CD4-positive, alpha-beta T cell treated with Interleukin-10 for 1 hour (primary cell): ENCODE measurements around the gene CFAP77.

ENCODE experiments used
- DNase-seq: peaks from one replicate; pipeline ENCODE4 v3.0.0-alpha.2; 2020

CFAP77 gene

GRCh38 chr9:132584601-132585560 lies 174.9 kb downstream of the CFAP77 start:
- no peak for DNase-seq

DNA sequence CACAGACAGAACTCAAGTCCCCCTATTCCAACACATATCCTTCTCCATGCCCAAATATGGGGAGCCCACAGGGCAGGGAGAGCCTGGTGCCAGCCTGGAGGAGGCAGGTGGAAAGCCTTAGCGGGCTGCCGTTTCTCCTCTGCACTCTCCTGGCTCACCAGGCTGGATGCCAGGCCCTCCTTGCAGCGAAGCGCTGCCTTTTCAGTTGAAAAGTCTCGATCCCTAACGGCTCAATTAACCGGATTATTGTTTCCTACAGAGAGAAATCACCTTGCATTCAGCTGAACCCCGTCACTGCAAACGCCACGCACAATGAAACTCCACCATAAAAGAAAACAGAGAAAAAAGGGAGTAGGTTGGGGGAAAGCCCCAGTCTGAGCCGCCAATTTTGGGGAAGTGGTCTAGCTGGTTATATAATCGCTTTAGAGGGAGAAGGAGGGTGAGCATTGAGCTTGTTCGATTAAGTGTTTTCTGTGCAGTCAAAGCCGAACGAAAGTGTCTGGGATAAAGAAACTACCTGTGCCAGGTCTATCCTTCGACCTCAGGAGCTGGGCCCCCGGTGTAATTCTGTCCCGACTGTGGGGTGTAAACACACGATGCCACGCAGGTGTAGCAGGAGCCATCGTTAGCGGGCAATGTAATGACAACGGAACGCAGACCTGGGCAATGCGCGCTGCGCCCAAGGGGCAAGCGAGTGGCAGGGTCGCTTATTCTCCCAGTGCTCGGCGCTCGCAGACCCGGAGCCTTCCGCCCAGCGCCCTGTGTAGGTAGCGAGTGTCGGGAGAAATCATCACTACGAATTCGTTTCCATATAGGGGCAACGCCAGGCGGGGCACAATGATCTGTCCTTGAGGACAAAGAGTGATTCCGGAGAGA lies 176.2 kb downstream of the CFAP77 start:
- DNase-seq, result peak; percentile 3

DNA sequence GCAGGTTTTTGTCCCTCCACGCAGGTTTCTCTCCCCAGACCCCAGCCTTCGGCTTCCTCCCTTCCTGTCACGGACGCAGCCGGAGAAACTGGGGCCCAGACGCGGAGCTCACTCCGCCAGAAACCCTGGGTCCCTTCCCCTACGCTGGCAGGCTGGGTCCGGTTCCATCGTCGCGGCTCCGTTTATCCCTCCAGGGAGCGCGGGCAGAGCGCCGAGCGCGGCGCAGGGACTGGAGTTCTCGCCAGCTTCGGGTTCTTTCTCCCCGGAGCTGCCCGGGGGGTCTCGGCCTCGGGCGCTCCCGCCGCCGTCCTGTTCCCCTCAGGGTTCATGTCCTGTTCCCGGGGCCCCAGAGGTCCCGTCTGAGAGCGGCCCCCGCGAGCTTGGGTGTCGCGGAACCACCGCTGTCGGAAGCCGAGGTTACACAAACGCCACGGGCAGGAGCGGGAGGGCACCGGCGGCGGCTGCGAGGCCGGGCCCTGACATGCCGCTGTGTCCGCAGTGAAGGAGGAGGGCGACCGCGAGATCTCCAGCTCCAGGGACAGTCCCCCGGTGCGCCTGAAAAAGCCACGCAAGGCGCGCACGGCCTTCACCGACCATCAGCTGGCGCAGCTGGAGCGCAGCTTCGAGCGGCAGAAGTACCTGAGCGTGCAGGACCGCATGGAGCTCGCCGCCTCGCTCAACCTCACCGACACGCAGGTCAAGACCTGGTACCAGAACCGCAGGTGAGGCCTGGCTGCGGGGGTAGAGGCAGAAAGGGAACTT lies 177.0 kb downstream of the CFAP77 start:
- DNase-seq, result no peak

- no peak for DNase-seq
Measured at GRCh38 chr9:132587592-132587955, 177.6 kb downstream of the CFAP77 start.

GRCh38 chr9:132588098-132588497 lies 178.1 kb downstream of the CFAP77 start:
- no peak for DNase-seq

GRCh38 chr9:132588501-132589147 lies 178.6 kb downstream of the CFAP77 start:
- DNase-seq, result no peak

- DNase-seq, result no peak
Measured at GRCh38 chr9:132589148-132590036, 179.4 kb downstream of the CFAP77 start.

GRCh38 chr9:132590037-132590317 lies 180.0 kb downstream of the CFAP77 start:
- no peak for DNase-seq

GRCh38 chr9:132590318-132591182 lies 180.5 kb downstream of the CFAP77 start:
- no peak for DNase-seq

- DNase-seq, result no peak
Measured at GRCh38 chr9:132591244-132591643, 181.2 kb downstream of the CFAP77 start.

GRCh38 chr9:132591751-132592314 lies 181.8 kb downstream of the CFAP77 start:
- DNase-seq, result no peak

DNA sequence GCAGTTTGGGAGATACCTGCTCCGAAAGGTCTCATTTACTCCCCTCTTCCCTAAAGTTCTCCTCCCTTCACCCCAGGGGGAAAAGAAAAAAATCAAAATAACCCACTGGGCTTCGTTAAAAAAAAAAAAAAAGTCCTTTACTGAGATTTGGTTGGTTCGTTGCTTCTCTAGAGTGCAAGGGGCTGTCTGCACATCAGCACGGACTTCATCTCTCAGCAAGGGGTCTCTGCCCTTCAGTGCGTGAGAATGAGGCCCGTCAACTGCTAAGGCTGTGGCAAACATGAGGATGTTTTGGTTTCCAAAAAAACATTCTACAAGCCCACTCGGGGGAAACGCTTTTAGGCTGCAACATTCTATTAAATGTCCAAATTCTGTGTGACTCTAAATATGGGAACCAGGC lies 182.4 kb downstream of the CFAP77 start:
- DNase-seq, result no peak

- DNase-seq, result no peak
Measured at GRCh38 chr9:132594412-132594811, 184.4 kb downstream of the CFAP77 start.

DNA sequence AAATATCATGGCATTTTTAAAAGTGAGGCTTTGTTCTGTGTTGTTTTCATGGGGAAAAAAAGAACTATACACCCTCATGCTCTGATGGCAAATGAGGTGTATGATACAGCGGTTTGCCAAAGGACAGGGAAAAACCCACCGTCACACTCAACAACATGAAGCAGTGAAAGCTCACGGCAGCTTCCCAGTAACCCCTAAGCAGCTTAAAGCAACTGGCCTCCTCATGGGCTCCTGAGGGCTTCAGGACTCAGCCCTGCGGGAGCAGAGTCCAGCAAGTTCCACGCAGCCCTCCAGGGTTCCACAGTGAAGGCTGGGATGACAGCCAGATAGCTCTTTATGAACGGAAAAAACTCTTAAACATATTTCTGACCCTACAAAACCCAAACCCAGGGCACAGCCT lies 185.3 kb downstream of the CFAP77 start:
- no peak for DNase-seq

GRCh38 chr9:132596200-132596599 lies 186.2 kb downstream of the CFAP77 start:
- DNase-seq, result no peak

- DNase-seq, result no peak
Measured at GRCh38 chr9:132597073-132597775, 187.2 kb downstream of the CFAP77 start.

- DNase-seq, result no peak
Measured at GRCh38 chr9:132600326-132600984, 190.4 kb downstream of the CFAP77 start.

- no peak for DNase-seq
Measured at GRCh38 chr9:132602207-132602606, 192.2 kb downstream of the CFAP77 start.

DNA sequence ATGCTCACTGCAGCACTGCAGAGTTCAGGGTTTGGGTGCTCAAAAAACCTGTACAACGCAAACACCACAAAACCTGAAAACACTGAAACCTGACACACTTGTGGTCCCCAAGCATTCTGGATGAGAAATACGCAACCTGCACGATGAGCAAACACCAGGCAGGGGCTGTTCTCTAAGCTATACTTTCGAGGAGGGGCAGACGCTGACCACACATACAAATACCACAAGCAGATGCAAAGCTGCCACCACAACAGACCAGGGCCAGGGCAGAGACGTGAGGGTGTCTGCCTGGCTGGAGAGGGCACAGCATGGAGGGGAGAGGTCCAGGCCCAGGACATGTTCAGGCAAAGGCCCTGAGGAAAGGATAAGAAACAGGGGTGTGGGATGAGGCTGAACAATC lies 195.4 kb downstream of the CFAP77 start:
- no peak for DNase-seq
